H9 (cell line): ENCODE data around the gene GPR89A. TPM values are rescaled to one million over a fixed set of nuclear protein-coding genes. Genes with fewer than 3 reads are reported as not detected.

Source experiments
- DNase-seq: peaks from one replicate; pipeline ENCODE4 v3.0.0-alpha.2; 2017
- H2AFZ ChIP-seq: one replicate; pipeline ENCODE4 v1.6.1; 2013; ENCODE audit warnings: mild to moderate bottlenecking, low read length, control low read depth, moderate library complexity
- H2AK5ac ChIP-seq: 2 replicates; pipeline ENCODE4 v1.6.1; 2013; ENCODE audit warnings: low read length, control low read depth, mixed read lengths; ENCODE audit not compliant: insufficient read length
- H2BK120ac ChIP-seq: one replicate; pipeline ENCODE4 v1.6.1; 2013; ENCODE audit warnings: low read depth, mild to moderate bottlenecking, low read length, control low read depth, inconsistent platforms; ENCODE audit not compliant: poor library complexity, severe bottlenecking
- H2BK12ac ChIP-seq: 2 replicates; pipeline ENCODE4 v1.6.1; 2013; ENCODE audit warnings: low read length, control low read depth, mixed read lengths, low read depth; ENCODE audit not compliant: insufficient read length
- H2BK15ac ChIP-seq: 2 replicates; pipeline ENCODE4 v1.6.1; 2013; ENCODE audit warnings: low read depth, low read length, control low read depth
- H2BK20ac ChIP-seq: one replicate; pipeline ENCODE4 v1.6.1; 2013; ENCODE audit warnings: low read depth, mild to moderate bottlenecking, low read length, control low read depth, inconsistent platforms; ENCODE audit not compliant: poor library complexity, severe bottlenecking
- H2BK5ac ChIP-seq: 2 replicates; pipeline ENCODE4 v1.6.1; 2013; ENCODE audit warnings: low read length, control low read depth, mixed read lengths; ENCODE audit not compliant: insufficient read length
- H3K14ac ChIP-seq: 2 replicates; pipeline ENCODE4 v1.6.1; 2013; ENCODE audit warnings: low read length, control low read depth; ENCODE audit not compliant: insufficient read depth
- H3K18ac ChIP-seq: 2 replicates; pipeline ENCODE4 v1.6.1; 2013; ENCODE audit warnings: low read depth, mild to moderate bottlenecking, mixed read lengths, low read length, control low read depth; ENCODE audit not compliant: insufficient read length
- H3K23ac ChIP-seq: 2 replicates; pipeline ENCODE4 v1.6.1; 2013; ENCODE audit warnings: low read length, control low read depth, mixed read lengths, low read depth; ENCODE audit not compliant: insufficient read length
- H3K23me2 ChIP-seq: 2 replicates; pipeline ENCODE4 v1.6.1; 2013; ENCODE audit warnings: low read depth, mild to moderate bottlenecking, mixed read lengths, low read length, control low read depth; ENCODE audit not compliant: insufficient read length, poor library complexity, severe bottlenecking
- H3K27ac ChIP-seq: 2 replicates; pipeline ENCODE4 v1.5.1; 2013; ENCODE audit warnings: low read length, control low read depth, mixed read lengths, low read depth; ENCODE audit not compliant: insufficient read length
- H3K27me3 ChIP-seq: 2 replicates; pipeline ENCODE4 v1.6.1; 2013; ENCODE audit warnings: low read length, control low read depth, inconsistent platforms; ENCODE audit not compliant: insufficient read depth
- H3K4ac ChIP-seq: 2 replicates; pipeline ENCODE4 v1.6.1; 2013; ENCODE audit warnings: low read depth, mild to moderate bottlenecking, control low read depth, inconsistent platforms, low read length, moderate library complexity
- H3K4me1 ChIP-seq: 2 replicates; pipeline ENCODE4 v1.6.1; 2013; ENCODE audit warnings: low read length, control low read depth, inconsistent platforms; ENCODE audit not compliant: insufficient read depth
- H3K4me2 ChIP-seq: 2 replicates; pipeline ENCODE4 v1.6.1; 2013; ENCODE audit warnings: low read length, control low read depth, mixed read lengths; ENCODE audit not compliant: insufficient read length, insufficient read depth
- H3K56ac ChIP-seq: 2 replicates; pipeline ENCODE4 v1.6.1; 2013; ENCODE audit warnings: low read depth, mild to moderate bottlenecking, mixed read lengths, low read length, control low read depth; ENCODE audit not compliant: insufficient read length
- H3K79me1 ChIP-seq: 2 replicates; pipeline ENCODE4 v1.6.1; 2013; ENCODE audit warnings: low read depth, mild to moderate bottlenecking, moderate library complexity, low read length, control low read depth, inconsistent platforms; ENCODE audit not compliant: insufficient read depth, poor library complexity, severe bottlenecking
- H3K79me2 ChIP-seq: 2 replicates; pipeline ENCODE4 v1.6.1; 2013; ENCODE audit warnings: low read length, control low read depth, inconsistent platforms; ENCODE audit not compliant: insufficient read depth
- H3K9ac ChIP-seq: 2 replicates; pipeline ENCODE4 v1.6.1; 2013; ENCODE audit warnings: low read length, control low read depth, mixed read lengths; ENCODE audit not compliant: insufficient read length; ENCODE audit errors: extremely low read depth
- H3K9me3 ChIP-seq: one replicate; pipeline ENCODE4 v1.6.1; 2013; ENCODE audit warnings: low read depth, low read length, inconsistent platforms; ENCODE audit not compliant: control insufficient read depth
- H3T11ph ChIP-seq: one replicate; pipeline ENCODE4 v1.6.1; 2013; ENCODE audit warnings: mild to moderate bottlenecking, low read length, control low read depth, inconsistent platforms
- H4K20me1 ChIP-seq: one replicate; pipeline ENCODE4 v1.6.1; 2013; ENCODE audit not compliant: control insufficient read depth, insufficient read length, insufficient read depth
- H4K5ac ChIP-seq: 2 replicates; pipeline ENCODE4 v1.6.1; 2013; ENCODE audit warnings: low read depth, mild to moderate bottlenecking, mixed read lengths, low read length, control low read depth; ENCODE audit not compliant: insufficient read length
- H4K8ac ChIP-seq: replicated peaks from 2 replicates; pipeline ENCODE4 v1.6.1; 2013; ENCODE audit warnings: low read length, control low read depth, mixed read lengths, low read depth; ENCODE audit not compliant: insufficient read length
- H4K91ac ChIP-seq: 2 replicates; pipeline ENCODE4 v1.6.1; 2013; ENCODE audit warnings: low read depth, mild to moderate bottlenecking, moderate library complexity, mixed read lengths, low read length, control low read depth; ENCODE audit not compliant: insufficient read length
- H3K27ac Mint-ChIP-seq, 3 experiments: 2 replicates in 2 of 3; 3 replicates in 1 of 3; pipeline ENCODE4 v1.8.0; 2020 to 2021; ENCODE audit warnings: mixed read lengths in 3 of 3, mild to moderate bottlenecking in 1 of 3, moderate library complexity in 1 of 3
- H3K27me3 Mint-ChIP-seq: 2 replicates; pipeline ENCODE4 v1.8.0; 2021; ENCODE audit warnings: low read depth, mild to moderate bottlenecking, moderate library complexity, mixed read lengths
- H3K36me3 Mint-ChIP-seq, 3 experiments: 2 replicates in 2 of 3; 3 replicates in 1 of 3; pipeline ENCODE4 v1.8.0; 2020 to 2021; ENCODE audit warnings: low read depth in 3 of 3, mixed read lengths in 3 of 3; ENCODE audit not compliant: insufficient read depth in 1 of 3
- H3K4me1 Mint-ChIP-seq, 2 experiments: 2 replicates each; pipeline ENCODE4 v1.8.0; 2020; ENCODE audit warnings: mixed read lengths in 2 of 2
- H3K4me3 Mint-ChIP-seq, 2 experiments: 2 replicates in 1 of 2; 3 replicates in 1 of 2; pipeline ENCODE4 v1.8.0; 2020 to 2021; ENCODE audit warnings: mild to moderate bottlenecking in 2 of 2, mixed read lengths in 2 of 2, moderate library complexity in 1 of 2
- H3K9me3 Mint-ChIP-seq, 2 experiments: 2 replicates in 1 of 2; 3 replicates in 1 of 2; pipeline ENCODE4 v1.8.0; 2020; ENCODE audit warnings: mild to moderate bottlenecking in 2 of 2, mixed read lengths in 2 of 2, moderate library complexity in 1 of 2
- CTCF ChIP-seq: fragments of 200-600 bp; sonication (generic); conservative IDR thresholded peaks from 3 replicates; pipeline ENCODE4 v1.8.0; 2021; ENCODE audit warnings: antibody characterized with exemption, mild to moderate bottlenecking
- WGBS: extraction: QIAGEN DNeasy Blood & Tissue Kit; methylation state at CpG from one replicate; pipeline ENCODE4 v1.1.7; 2013; ENCODE audit warnings: missing lambda C conversion rate, low lambda C conversion rate, mixed read lengths; ENCODE audit not compliant: insufficient read length; ENCODE audit errors: extremely low coverage; 5-methylcytosine and 5-hydroxymethylcytosine counted together
- total RNA-seq: library from RNA; stranded (reverse); gene quantifications from 2 replicates; pipeline ENCODE4 v1.2.1, GENCODE V29; 2021

The GPR89A gene
- total RNA-seq, 1 experiment from 2014 or later = 30.1 TPM

- no CpG with 5 or more reads among the region's 2 CpGs for WGBS
- no peak overlapping the region for H3K4me2 ChIP-seq
Measured at GRCh38 chr1:145706086-145706664, 98.4 kb downstream of the GPR89A start.

More at GRCh38 chr1:145706086-145706664, 98.4 kb downstream of the GPR89A start:
- no peaks in the 10 kb centered on the region for H3K36me3 Mint-ChIP-seq
- H3K79me1 ChIP-seq = no peaks in the 10 kb centered on the region
- H2BK5ac ChIP-seq = no peak overlapping the region
- no peak for DNase-seq
- H3K9ac ChIP-seq = no peak overlapping the region
- no peak overlapping the region for H2AK5ac ChIP-seq
- H4K5ac ChIP-seq = no peak overlapping the region
- H3K4me1 Mint-ChIP-seq = peaks cover 15 to 17% of the 10 kb centered on the region in 2 experiments; a peak in 3 of 4 replicates
- H3K9me3 ChIP-seq = no peaks in the 10 kb centered on the region
- no peak overlapping the region for H3K4me3 Mint-ChIP-seq
- H3K27me3 Mint-ChIP-seq = peaks cover 5% of the 10 kb centered on the region; the same call in 1 of the 2 replicates
- H4K91ac ChIP-seq = no peak overlapping the region
- no peak overlapping the region for H3K27ac ChIP-seq
- H3K23ac ChIP-seq = no peak overlapping the region
- H2BK15ac ChIP-seq = no peak overlapping the region
- no peak overlapping the region for H3K27ac Mint-ChIP-seq
- no peaks in the 10 kb centered on the region for H3K9me3 Mint-ChIP-seq
- no peak overlapping the region for H3K4ac ChIP-seq
- no peaks in the 10 kb centered on the region for H3K23me2 ChIP-seq
- H3K56ac ChIP-seq = no peak overlapping the region
- no peak for TF ChIP-seq CTCF
- no peak overlapping the region for H4K8ac ChIP-seq
- no peaks in the 10 kb centered on the region for H4K20me1 ChIP-seq
- H3K14ac ChIP-seq = no peak overlapping the region
- H3K4me1 ChIP-seq = peaks cover 2% of the 10 kb centered on the region; the same call in 1 of the 2 replicates
- H2BK120ac ChIP-seq = no peak overlapping the region
- H2BK12ac ChIP-seq = no peak overlapping the region
- H3T11ph ChIP-seq = no peak overlapping the region
- H3K18ac ChIP-seq = no peak overlapping the region
- no peak overlapping the region for H2AFZ ChIP-seq
- H2BK20ac ChIP-seq = no peak overlapping the region
- no peaks in the 10 kb centered on the region for H3K27me3 ChIP-seq
- no peaks in the 10 kb centered on the region for H3K79me2 ChIP-seq
